ENCODE measurements around the gene PSMB7.

The PSMB7 gene

GRCh38 chr9:124349267-124349666 lies 66.0 kb downstream of the PSMB7 start:
- Histone ChIP-seq H3K27me3 (replicated peaks; ENCODE audit: control insufficient read depth, insufficient read depth, low read length) (no peaks in the 10 kb centered on the region), H3K36me3 (ENCODE audit: control insufficient read depth, insufficient read depth, low read length) (peaks cover 70% of the 10 kb centered on the region), H3K4me3 (replicated peaks; ENCODE audit: low read depth, low read length) (no peak overlapping the region)
- DNase-seq (ENCODE audit: extremely low read depth, insufficient read length), result no peak
- no peak for TF ChIP-seq CTCF (IDR thresholded peaks at IDR 0.05; ENCODE audit: insufficient read depth, low read length, poor library complexity, severe bottlenecking)

DNA sequence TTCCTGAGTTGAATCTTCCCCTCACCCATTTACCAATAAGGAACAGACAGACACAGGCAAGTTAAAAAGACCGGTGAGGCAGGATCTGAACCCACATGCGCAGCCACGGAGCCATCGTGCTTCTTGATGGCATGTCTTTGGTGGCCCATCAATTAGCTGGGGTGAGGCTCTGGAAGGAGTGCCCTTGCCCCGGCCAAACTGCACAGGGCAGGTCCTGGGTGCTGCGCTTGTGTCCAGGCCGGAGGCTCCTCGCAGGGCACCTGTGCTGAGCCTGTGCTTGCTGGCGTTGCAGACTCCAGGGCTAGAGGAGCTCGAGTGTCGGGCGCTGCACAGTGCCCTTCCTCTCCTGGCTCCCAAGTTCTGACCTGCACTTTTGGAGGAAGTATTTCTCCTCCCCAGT lies 66.4 kb downstream of the PSMB7 start:
- H3K36me3 ChIP-seq (ENCODE audit: control insufficient read depth, insufficient read depth, low read length), result peaks cover 74% of the 10 kb centered on the region
- no peak for TF ChIP-seq CTCF (IDR thresholded peaks at IDR 0.05; ENCODE audit: insufficient read depth, low read length, poor library complexity, severe bottlenecking)
- peak; percentile 24 for DNase-seq (ENCODE audit: extremely low read depth, insufficient read length)
- no peaks in the 10 kb centered on the region for H3K27me3 ChIP-seq (replicated peaks; ENCODE audit: control insufficient read depth, insufficient read depth, low read length)
- no peak overlapping the region for H3K4me3 ChIP-seq (replicated peaks; ENCODE audit: low read depth, low read length)

GRCh38 chr9:124348363-124348762 lies 66.9 kb downstream of the PSMB7 start:
- DNase-seq (ENCODE audit: extremely low read depth, insufficient read length), result no peak
- Histone ChIP-seq H3K4me3 (replicated peaks; ENCODE audit: low read depth, low read length) (no peak overlapping the region), H3K36me3 (ENCODE audit: control insufficient read depth, insufficient read depth, low read length) (peaks cover 74% of the 10 kb centered on the region), H3K27me3 (replicated peaks; ENCODE audit: control insufficient read depth, insufficient read depth, low read length) (no peaks in the 10 kb centered on the region)
- no peak for TF ChIP-seq CTCF (IDR thresholded peaks at IDR 0.05; ENCODE audit: insufficient read depth, low read length, poor library complexity, severe bottlenecking)

GRCh38 chr9:124347968-124348358 lies 67.3 kb downstream of the PSMB7 start:
- H3K4me3 ChIP-seq (replicated peaks; ENCODE audit: low read depth, low read length), result no peak overlapping the region
- TF ChIP-seq CTCF (IDR thresholded peaks at IDR 0.05; ENCODE audit: insufficient read depth, low read length, poor library complexity, severe bottlenecking), result no peak
- no peak for DNase-seq (ENCODE audit: extremely low read depth, insufficient read length)
- H3K36me3 ChIP-seq (ENCODE audit: control insufficient read depth, insufficient read depth, low read length), result peaks cover 73% of the 10 kb centered on the region
- H3K27me3 ChIP-seq (replicated peaks; ENCODE audit: control insufficient read depth, insufficient read depth, low read length), result no peaks in the 10 kb centered on the region

DNA sequence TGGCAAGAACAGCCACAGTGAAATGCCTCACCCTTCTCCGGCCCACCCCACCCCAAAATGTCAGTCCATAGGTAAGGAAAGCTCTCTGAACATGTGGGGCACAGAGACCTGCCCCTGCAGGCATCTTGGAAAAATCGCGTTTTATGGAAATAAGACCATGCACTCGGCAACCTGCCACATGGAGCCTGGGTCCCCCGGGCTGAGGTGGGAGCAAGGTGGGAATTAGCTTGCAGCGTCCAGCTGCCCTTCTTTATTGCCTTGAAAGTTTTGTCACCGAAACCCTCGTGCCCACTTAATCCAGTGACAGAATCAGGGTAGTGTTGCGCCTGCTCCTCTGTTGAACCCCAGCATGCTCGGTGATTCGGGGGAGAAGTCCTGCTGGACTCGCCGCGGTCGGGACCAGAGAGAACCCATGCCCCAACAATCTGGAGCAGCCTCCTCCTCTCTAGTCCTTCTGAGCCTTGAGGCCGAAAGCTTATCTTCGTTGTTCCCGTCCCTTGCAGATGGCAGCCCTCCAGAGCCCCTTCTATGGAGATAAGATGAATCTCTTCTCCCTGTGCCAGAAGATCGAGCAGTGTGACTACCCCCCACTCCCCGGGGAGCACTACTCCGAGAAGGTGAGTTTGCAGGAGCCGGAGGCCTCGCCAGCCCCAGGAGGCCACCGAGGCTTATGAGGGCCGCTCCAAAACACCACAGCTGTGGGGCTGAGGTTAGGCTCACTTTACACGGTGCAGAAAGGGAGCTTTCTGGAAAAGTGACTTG lies 67.9 kb downstream of the PSMB7 start:
- no peak for TF ChIP-seq CTCF (IDR thresholded peaks at IDR 0.05; ENCODE audit: insufficient read depth, low read length, poor library complexity, severe bottlenecking)
- H3K27me3 ChIP-seq (replicated peaks; ENCODE audit: control insufficient read depth, insufficient read depth, low read length), result no peaks in the 10 kb centered on the region
- peaks cover 75% of the 10 kb centered on the region for H3K36me3 ChIP-seq (ENCODE audit: control insufficient read depth, insufficient read depth, low read length)
- no peak for DNase-seq (ENCODE audit: extremely low read depth, insufficient read length)
- H3K4me3 ChIP-seq (replicated peaks; ENCODE audit: low read depth, low read length), result no peak overlapping the region
